ENCODE data around the gene STIMATE. TPM values are rescaled to one million over a fixed set of nuclear protein-coding genes. Genes with fewer than 3 reads are reported as not detected.
A peak's percentile ranks its signal among the peaks of the same experiment; 100 is the strongest.

Gene STIMATE
- total RNA-seq, 2 donors from 2014 or later = 34.4 to 40.8 TPM

GRCh38 chr3:52841981-52842340 is 55.4 kb downstream of the STIMATE start:
- no peak overlapping the region for H3K4me3 Mint-ChIP-seq
- DNase-seq (no peak), ATAC-seq (replicated peaks in 1 of 2) (no peak)
- peaks cover 13% of the 10 kb centered on the region for H3K4me1 Mint-ChIP-seq (ENCODE audit: low read depth)
- no peak overlapping the region for H3K27ac Mint-ChIP-seq
- peaks cover 0 to 2% of the 10 kb centered on the region in 2 donors for H3K36me3 Mint-ChIP-seq (ENCODE audit: insufficient read depth in 2 of 2)
- H3K27me3 Mint-ChIP-seq (ENCODE audit: low read depth) = no peaks in the 10 kb centered on the region
- no peaks in the 10 kb centered on the region for H3K9me3 Mint-ChIP-seq

GRCh38 chr3:52841211-52841980 is 56.0 kb downstream of the STIMATE start:
- peaks cover 0 to 2% of the 10 kb centered on the region in 2 donors for H3K36me3 Mint-ChIP-seq (ENCODE audit: insufficient read depth in 2 of 2)
- DNase-seq (no peak), ATAC-seq (replicated peaks in 1 of 2) (peak; percentile 20 to 35)
- no peaks in the 10 kb centered on the region for H3K27me3 Mint-ChIP-seq (ENCODE audit: low read depth)
- H3K4me3 Mint-ChIP-seq = no peak overlapping the region
- no peaks in the 10 kb centered on the region for H3K9me3 Mint-ChIP-seq
- peaks cover 13% of the 10 kb centered on the region for H3K4me1 Mint-ChIP-seq (ENCODE audit: low read depth)
- H3K27ac Mint-ChIP-seq = no peak overlapping the region

GRCh38 chr3:52839892-52840545 is 57.3 kb downstream of the STIMATE start:
- Mint-ChIP-seq H3K27me3 (ENCODE audit: low read depth) (no peaks in the 10 kb centered on the region), H3K4me1 (ENCODE audit: low read depth) (peaks cover 13% of the 10 kb centered on the region), H3K27ac (no peak overlapping the region), H3K36me3 (ENCODE audit: insufficient read depth in 2 of 2) (peaks cover 0 to 2% of the 10 kb centered on the region in 2 donors), H3K4me3 (no peak overlapping the region), H3K9me3 (no peaks in the 10 kb centered on the region)
- ATAC-seq (replicated peaks in 1 of 2) = peak in 1 of 2 donors; percentile 35
- no peak for DNase-seq

GRCh38 chr3:52839268-52839575 is 58.1 kb downstream of the STIMATE start:
- H3K27me3 Mint-ChIP-seq (ENCODE audit: low read depth) = no peaks in the 10 kb centered on the region
- no peak overlapping the region for H3K27ac Mint-ChIP-seq
- no peak overlapping the region for H3K4me3 Mint-ChIP-seq
- no peaks in the 10 kb centered on the region for H3K9me3 Mint-ChIP-seq
- peaks cover 0 to 2% of the 10 kb centered on the region in 2 donors for H3K36me3 Mint-ChIP-seq (ENCODE audit: insufficient read depth in 2 of 2)
- ATAC-seq (replicated peaks in 1 of 2) (no peak), DNase-seq (no peak)
- H3K4me1 Mint-ChIP-seq (ENCODE audit: low read depth) = peaks cover 13% of the 10 kb centered on the region

GRCh38 chr3:52838561-52839267 is 58.6 kb downstream of the STIMATE start:
- no peak overlapping the region for H3K4me3 Mint-ChIP-seq
- no peaks in the 10 kb centered on the region for H3K27me3 Mint-ChIP-seq (ENCODE audit: low read depth)
- ATAC-seq (replicated peaks in 1 of 2) = peak; percentile 41 to 63
- peaks cover 0 to 2% of the 10 kb centered on the region in 2 donors for H3K36me3 Mint-ChIP-seq (ENCODE audit: insufficient read depth in 2 of 2)
- H3K27ac Mint-ChIP-seq = no peak overlapping the region
- no peaks in the 10 kb centered on the region for H3K9me3 Mint-ChIP-seq
- DNase-seq = peak in 1 of 2 donors; percentile 18
- H3K4me1 Mint-ChIP-seq (ENCODE audit: low read depth) = peaks cover 13% of the 10 kb centered on the region

- ATAC-seq (replicated peaks in 1 of 2) (no peak), DNase-seq (no peak)
- Mint-ChIP-seq H3K4me1 (ENCODE audit: low read depth) (peaks cover 13% of the 10 kb centered on the region), H3K9me3 (no peaks in the 10 kb centered on the region), H3K36me3 (ENCODE audit: insufficient read depth in 2 of 2) (peaks cover 0 to 2% of the 10 kb centered on the region in 2 donors), H3K27ac (no peak overlapping the region), H3K27me3 (ENCODE audit: low read depth) (no peaks in the 10 kb centered on the region), H3K4me3 (no peak overlapping the region)
These were observed 60.4 kb downstream of the STIMATE start for GRCh38 chr3:52836986-52837385.

- no peak overlapping the region for H3K27ac Mint-ChIP-seq
- H3K4me1 Mint-ChIP-seq (ENCODE audit: low read depth) = peaks cover 14% of the 10 kb centered on the region
- peaks cover 0 to 2% of the 10 kb centered on the region in 2 donors for H3K36me3 Mint-ChIP-seq (ENCODE audit: insufficient read depth in 2 of 2)
- no peak for ATAC-seq (replicated peaks in 1 of 2)
- no peaks in the 10 kb centered on the region for H3K27me3 Mint-ChIP-seq (ENCODE audit: low read depth)
- no peak for DNase-seq
- H3K9me3 Mint-ChIP-seq = no peaks in the 10 kb centered on the region
- no peak overlapping the region for H3K4me3 Mint-ChIP-seq
These were observed 60.9 kb downstream of the STIMATE start for GRCh38 chr3:52836471-52836845.

- Mint-ChIP-seq H3K4me3 (no peak overlapping the region), H3K9me3 (no peaks in the 10 kb centered on the region), H3K36me3 (ENCODE audit: insufficient read depth in 2 of 2) (peaks cover 0 to 2% of the 10 kb centered on the region in 2 donors), H3K27ac (no peak overlapping the region), H3K4me1 (ENCODE audit: low read depth) (peaks cover 19% of the 10 kb centered on the region), H3K27me3 (ENCODE audit: low read depth) (no peaks in the 10 kb centered on the region)
- ATAC-seq (replicated peaks in 1 of 2) (no peak), DNase-seq (no peak)
These were observed 61.4 kb downstream of the STIMATE start for GRCh38 chr3:52835766-52836470.

GRCh38 chr3:52834871-52835501 is 62.4 kb downstream of the STIMATE start, which contains the start of gene MUSTN1:
TSS of gene MUSTN1 (minus strand) at chr3:52835019. CDS start at chr3:52834948, 71 bp downstream.
- no peak within 1 kb of the TSS for H3K27ac Mint-ChIP-seq
- ATAC-seq (replicated peaks in 1 of 2) (no peak), DNase-seq (no peak)
- peaks cover 22% of the 10 kb centered on the region for H3K4me1 Mint-ChIP-seq (ENCODE audit: low read depth)
- no peaks in the 10 kb centered on the region for H3K27me3 Mint-ChIP-seq (ENCODE audit: low read depth)
- H3K4me3 Mint-ChIP-seq = no peak within 1 kb of the TSS
- H3K9me3 Mint-ChIP-seq = no peaks in the 10 kb centered on the region
- no peaks in the 10 kb centered on the region for H3K36me3 Mint-ChIP-seq (ENCODE audit: insufficient read depth in 2 of 2)

GRCh38 chr3:52833202-52833601 is 64.1 kb downstream of the STIMATE start:
- H3K27ac Mint-ChIP-seq = no peak overlapping the region
- H3K4me1 Mint-ChIP-seq (ENCODE audit: low read depth) = peaks cover 13% of the 10 kb centered on the region
- no peaks in the 10 kb centered on the region for H3K36me3 Mint-ChIP-seq (ENCODE audit: insufficient read depth in 2 of 2)
- DNase-seq = no peak
- no peaks in the 10 kb centered on the region for H3K27me3 Mint-ChIP-seq (ENCODE audit: low read depth)
- no peak overlapping the region for H3K4me3 Mint-ChIP-seq
- H3K9me3 Mint-ChIP-seq = no peaks in the 10 kb centered on the region
- no peak for ATAC-seq (replicated peaks in 1 of 2)

GRCh38 chr3:52831500-52832301 is 65.6 kb downstream of the STIMATE start:
- no peaks in the 10 kb centered on the region for H3K9me3 Mint-ChIP-seq
- no peak overlapping the region for H3K4me3 Mint-ChIP-seq
- no peak for DNase-seq
- no peaks in the 10 kb centered on the region for H3K36me3 Mint-ChIP-seq (ENCODE audit: insufficient read depth in 2 of 2)
- ATAC-seq (replicated peaks in 1 of 2) = no peak
- H3K27ac Mint-ChIP-seq = no peak overlapping the region
- no peaks in the 10 kb centered on the region for H3K27me3 Mint-ChIP-seq (ENCODE audit: low read depth)
- H3K4me1 Mint-ChIP-seq (ENCODE audit: low read depth) = peaks cover 8% of the 10 kb centered on the region
